GM19328 (cell line): ENCODE results near the gene WIPI1.

Experiments
- ATAC-seq: cut with Tn5 transposase; IDR thresholded peaks from one replicate; pipeline ENCODE4 v1.9.1; 2021; ENCODE audit warnings: mild to moderate bottlenecking, moderate library complexity; ENCODE audit not compliant: unreplicated experiment

Gene WIPI1

DNA sequence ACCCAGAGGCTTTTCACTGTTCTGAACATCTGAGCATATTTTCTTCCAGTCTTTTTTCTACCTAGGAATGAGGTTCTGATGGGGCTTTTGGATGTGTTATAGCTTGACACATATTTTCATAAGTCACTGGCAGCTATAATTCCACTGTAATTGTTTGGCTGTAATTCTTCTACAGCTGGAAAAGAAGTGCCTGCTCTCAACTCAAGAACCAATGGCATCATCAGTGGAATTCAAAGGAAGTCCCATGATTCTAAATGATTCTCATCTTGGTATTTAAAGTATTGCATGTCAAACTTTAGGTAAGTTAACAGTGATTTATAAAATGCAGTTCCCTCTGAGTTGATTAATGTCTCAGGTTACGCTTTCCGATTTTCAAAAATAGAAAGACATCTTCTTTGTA is 16.8 kb downstream of the WIPI1 start:
- no peak for ATAC-seq

GRCh38 chr17:68439656-68440290 is 17.5 kb downstream of the WIPI1 start:
- ATAC-seq, result no peak

DNA sequence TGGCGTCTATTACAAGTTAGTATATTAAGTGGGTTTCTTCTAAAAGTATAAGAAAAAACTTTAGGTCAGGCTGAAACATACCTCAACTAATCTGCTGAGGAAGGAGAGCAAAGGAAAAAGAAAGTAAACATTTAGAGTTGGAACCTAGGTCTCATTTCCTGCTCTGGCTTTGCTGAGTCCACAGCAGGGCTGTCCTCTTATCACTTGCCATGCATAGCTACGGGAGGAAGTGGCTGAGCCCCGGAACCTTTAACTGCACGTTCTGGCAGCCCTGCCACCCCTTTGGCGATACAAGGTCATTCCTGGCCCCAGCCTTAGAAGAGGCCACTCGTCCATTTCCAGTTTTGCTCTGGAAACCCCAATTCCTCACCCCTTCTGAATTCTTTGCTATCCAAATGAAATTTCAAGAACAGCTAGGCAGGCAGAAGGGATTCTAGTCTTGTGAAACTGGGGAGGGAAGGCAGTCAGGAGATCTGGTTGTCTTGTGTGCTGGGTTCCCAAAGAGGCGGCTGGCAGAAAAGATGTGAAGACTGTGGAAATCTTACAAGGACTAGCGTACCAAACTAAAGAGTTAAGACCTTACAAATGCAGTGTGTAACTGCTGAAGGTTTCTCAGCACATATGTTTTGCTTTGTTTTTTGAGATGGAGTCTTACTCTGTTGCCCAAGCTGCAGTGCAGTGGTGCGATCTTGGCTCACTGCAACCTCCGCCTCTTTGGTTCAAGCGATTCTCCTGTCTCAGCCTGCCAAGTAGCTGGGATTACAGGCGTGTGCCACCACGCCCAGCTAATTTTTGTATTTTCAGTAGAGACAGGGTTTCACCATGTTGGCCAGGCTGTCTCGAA is 19.1 kb downstream of the WIPI1 start:
- ATAC-seq, result no peak

- no peak for ATAC-seq
Observed at GRCh38 chr17:68435876-68436842, 21.1 kb downstream of the WIPI1 start.

DNA sequence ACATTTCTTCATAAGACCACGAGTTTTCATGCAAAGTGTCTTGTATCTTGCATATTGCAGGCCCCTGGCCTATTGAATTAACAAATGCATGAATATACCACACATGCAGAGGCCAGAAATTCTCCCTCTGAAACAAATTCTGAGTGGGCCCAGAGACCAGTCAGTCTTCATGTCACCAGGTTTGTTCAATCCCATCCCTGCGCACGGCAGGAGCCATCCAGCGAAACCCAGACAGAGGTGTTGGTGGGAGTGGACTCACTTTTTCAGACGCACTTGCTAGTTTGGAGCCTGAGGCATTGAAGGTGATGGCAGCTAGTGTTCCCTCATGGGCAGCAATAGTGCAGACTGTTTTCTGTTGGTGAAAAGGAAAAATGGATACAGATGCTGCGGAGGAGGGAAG is 21.9 kb downstream of the WIPI1 start:
- ATAC-seq, result no peak

DNA sequence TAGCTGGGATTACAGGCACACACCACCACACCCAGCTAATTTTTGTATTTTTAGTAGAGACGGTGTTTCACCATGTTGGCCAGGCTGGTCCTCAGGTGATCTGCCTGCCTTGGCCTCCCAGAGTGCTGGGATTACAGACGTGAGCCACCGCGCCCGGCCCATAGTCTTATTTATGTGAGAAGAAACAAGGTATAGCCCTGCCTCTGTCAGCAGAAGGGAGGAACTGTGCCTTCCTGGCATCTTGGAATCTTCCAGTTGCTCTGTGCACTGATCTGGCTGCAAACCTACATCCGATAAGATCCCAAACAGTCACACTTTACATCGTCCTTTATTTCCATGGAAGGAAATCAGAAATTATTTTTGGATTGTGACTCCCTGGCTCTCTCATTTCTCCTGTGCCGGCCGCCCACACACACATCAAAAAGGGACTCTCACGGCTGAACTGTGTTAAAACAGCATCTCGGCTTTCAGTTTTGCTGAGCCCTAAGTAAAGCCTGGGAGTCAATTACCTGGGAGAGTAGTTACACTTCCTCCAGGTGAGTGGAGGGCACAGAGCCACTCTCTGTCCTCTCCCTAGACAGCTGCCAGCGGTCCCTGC is 23.3 kb downstream of the WIPI1 start:
- ATAC-seq, result no peak

DNA sequence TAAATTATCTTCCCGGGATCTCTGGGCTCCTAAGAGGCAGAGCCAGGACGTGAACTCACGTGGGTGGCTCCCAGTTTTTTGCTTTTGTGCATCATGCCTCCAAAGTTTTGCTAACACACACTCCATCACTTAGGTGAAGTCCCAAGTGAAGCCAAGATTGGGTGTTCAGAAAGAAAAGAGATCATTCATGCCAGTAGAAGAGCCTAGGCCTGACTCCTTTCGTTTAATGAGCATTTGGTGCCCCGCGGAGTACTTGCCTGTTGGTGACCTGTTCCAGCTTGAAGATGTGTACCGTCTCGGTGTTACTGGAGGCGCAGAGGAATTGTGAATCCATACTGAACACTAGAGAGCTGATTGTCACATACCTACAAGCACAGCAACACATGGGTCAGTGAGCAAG is 24.1 kb downstream of the WIPI1 start:
- no peak for ATAC-seq

DNA sequence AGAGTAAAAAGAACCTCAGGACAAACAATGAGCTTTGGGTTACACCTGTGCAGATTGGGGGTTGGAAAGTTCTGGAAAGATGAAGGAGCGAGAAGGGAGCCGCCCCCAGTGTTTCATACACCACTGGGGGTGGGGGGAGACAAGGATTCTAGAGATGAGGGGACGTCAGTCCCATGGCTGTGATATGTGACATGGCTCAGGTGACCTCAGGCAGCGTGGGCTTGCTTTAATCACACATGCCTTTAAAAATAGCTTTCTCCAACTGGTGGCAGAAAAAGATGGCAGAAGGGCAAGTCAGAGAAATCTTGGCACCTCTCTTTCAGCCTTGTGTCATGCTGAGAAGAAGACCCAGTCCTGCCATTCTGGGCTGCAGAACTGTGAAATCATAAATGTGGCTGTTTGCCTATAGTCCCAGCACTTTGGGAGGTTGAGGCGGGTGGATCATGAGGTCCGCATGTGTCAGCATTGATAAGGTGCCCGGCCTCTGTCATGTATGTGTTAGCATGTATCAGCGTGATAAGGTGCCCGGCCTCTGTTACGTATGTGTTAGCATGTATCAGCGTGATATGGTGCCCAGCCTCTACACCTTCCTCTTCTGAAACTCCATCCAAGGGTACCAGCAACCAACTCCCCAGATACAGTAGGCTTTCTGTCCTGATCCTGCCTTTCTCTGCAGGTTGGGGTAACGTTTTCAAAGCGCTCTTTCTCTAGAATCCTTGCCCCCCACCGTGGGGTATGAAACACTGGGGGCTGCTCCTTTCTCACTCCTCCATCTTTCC is 25.0 kb downstream of the WIPI1 start:
- ATAC-seq, result no peak

- no peak for ATAC-seq
Observed at GRCh38 chr17:68431661-68432071, 25.6 kb downstream of the WIPI1 start.

DNA sequence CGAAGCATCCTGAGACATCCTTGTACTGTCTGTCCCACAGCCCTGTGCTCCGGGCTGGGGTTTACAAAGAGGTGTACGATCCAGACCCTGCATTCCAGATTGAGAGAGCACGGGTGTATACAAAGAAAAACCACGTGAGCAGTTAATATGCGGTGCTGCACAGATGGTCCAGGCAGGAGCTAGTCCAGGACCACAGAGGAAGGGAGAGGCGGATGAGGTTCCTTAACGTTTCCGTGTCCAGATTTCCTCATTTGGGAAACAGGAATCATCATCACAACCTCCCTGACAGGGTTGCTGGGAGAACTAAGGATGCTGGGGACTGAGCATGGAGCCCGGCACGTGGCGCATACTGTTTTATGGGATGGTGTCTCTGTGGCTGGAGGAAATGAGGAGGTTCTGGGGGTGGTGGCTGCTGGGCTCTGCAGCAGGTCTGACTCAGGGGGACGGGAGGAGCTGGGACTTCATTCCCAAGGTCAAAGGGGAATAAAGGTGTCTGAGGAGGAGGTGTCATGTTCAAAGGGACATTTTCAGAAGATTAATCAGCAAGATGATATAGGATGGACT is 26.2 kb downstream of the WIPI1 start:
- no peak for ATAC-seq

- no peak for ATAC-seq
Observed at GRCh38 chr17:68429881-68430280, 27.4 kb downstream of the WIPI1 start.

DNA sequence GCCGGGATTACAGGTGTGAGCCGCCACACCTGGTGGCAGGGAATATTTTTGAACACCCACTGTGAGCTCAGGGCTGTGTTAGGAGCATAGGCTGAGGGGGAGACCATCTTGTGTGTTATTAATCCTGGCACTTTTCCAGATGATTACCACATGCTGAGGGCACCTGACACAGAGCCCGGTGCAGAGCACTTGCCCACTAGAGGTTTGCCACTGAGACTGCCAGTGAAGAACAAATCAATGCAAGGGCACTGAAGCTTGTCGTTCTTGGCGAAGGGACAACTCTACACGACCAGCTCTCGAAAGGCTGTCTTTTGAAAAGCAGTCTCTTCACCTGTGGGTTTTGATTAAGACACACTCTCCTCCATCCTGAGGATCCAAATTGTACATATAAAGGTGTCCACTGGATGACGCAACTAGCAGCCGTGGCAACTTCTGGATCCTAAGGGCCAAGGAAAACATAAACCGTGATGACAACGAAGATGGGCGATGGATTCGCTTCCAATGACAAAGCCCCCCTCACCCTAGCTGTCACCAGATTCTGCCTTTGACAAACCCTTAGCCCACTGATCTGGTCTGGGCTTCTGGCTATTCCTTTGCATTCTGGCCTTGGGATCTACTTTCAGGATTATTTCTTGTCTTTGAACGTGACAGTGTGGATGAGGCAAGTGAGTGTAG is 28.7 kb downstream of the WIPI1 start:
- no peak for ATAC-seq

- no peak for ATAC-seq
Observed at GRCh38 chr17:68427575-68427974, 29.7 kb downstream of the WIPI1 start.

GRCh38 chr17:68425979-68426378 is 31.3 kb downstream of the WIPI1 start:
- no peak for ATAC-seq

DNA sequence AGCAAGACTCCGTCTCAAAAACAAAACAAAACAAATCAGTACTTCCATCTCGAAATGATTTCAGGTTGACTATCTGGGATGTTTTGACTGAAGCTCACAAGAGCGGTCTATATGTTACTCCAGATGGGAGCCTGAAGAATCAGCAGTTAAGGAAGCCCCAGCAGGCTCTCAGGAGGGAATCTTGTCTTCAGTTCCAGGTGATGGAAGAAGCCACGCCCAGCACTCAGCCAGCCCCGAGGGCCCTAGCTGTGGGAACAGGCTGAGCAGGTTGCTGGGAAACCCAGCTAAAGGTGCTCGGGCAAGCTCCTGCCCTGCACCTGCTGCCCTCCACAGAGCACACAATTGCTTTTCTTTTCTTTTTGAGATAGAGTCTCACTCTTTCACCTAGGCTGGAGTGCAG is 32.4 kb downstream of the WIPI1 start:
- no peak for ATAC-seq

DNA sequence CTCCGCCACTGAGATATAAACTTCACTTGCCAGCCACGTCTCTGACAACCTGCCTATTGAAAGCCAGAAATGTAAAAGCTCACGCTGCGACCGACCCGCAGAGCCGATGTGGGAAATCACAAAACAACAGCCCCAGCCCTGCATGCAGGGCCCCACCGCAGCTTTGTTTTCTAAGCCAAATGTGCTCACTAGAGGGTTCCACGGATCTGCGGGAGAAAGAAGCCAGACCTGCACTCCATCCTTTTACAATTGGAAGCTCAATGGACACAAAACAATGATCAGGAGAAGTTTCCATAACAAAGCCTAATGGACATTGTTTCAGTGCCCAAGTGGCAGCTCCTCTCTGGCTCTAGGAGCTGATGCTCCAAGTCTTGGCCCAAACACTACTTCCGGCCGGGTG is 33.1 kb downstream of the WIPI1 start:
- ATAC-seq, result no peak

GRCh38 chr17:68423251-68423650 is 34.0 kb downstream of the WIPI1 start:
- no peak for ATAC-seq

DNA sequence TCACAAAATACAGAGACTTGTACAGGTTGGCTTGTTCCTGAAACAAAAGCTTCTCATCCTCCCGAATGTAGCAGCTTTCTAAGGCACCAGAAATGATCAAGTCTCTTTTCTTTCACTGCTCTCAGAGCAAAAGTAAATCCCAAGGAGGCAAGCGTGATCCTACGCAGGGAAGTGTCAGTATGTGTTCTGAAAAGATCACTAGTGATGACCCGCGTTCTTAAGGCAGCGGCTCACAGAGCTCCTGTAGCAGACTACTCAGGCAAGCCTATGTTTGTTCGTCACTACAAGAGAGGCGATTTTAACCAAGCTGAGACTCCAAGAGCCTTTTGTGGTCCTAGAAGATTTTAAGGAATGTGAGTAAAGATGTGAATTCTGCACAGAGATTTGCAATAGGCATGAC is 34.5 kb downstream of the WIPI1 start:
- ATAC-seq, result no peak

DNA sequence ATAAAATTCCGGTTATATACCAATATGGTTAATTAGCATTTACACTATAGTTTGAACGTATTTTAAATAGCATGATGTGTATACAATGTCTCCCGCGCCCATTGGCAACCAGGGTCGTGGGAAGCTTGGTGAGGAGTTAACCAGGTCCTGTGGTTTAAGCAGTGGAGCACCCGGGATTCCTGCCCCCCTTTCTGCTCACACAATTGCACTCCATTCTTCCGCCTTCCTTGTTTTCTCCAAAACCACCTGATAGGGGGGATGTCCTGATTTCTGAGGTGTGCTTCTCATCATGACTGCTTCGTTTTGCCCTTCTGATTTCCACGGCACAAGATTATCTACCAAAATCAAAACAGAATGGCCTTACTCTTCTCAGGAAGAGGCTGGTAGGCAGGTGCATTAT is 35.8 kb downstream of the WIPI1 start:
- no peak for ATAC-seq
